Right atrium auricular region (tissue), 2 donors: Measurements from ENCODE around the gene ADARB1. TPM values are rescaled to one million over a fixed set of nuclear protein-coding genes. Genes with fewer than 3 reads are reported as not detected.

Experiments
- DNase-seq: peaks from one replicate; pipeline ENCODE4 v3.0.0-alpha.2; 2019; ENCODE audit warnings: low spot score
- H3K27ac ChIP-seq, 2 donors: fragments of 200-600 bp; sonication (generic); 1 replicate in 1 of 2; 2 replicates in 1 of 2; pipeline ENCODE4 v1.5.1; 2016 to 2019
- H3K27me3 ChIP-seq, 2 donors: fragments of 200-600 bp; sonication (generic); one replicate each; pipeline versions ENCODE4 v1.5.1 to v1.6.0; 2017 to 2019
- H3K36me3 ChIP-seq: fragments of 200-600 bp; sonication (generic); one replicate; pipeline ENCODE4 v1.5.1; 2016
- H3K4me1 ChIP-seq, 2 donors: fragments of 200-600 bp; sonication (generic); one replicate each; pipeline versions ENCODE4 v1.5.1 to v1.6.0; 2017 to 2019
- H3K4me3 ChIP-seq, 2 donors: fragments of 200-600 bp; sonication (generic); 1 replicate in 1 of 2; 2 replicates in 1 of 2; pipeline ENCODE4 v1.5.1; 2017 to 2019; ENCODE audit warnings: mild to moderate bottlenecking in 1 of 2, moderate library complexity in 1 of 2
- H3K9me3 ChIP-seq, 2 donors: fragments of 200-600 bp; sonication (generic); one replicate each; pipeline ENCODE4 v1.5.1; 2019
- CTCF ChIP-seq, 2 donors: fragments of 200-600 bp; sonication (generic); IDR thresholded peaks; one replicate each; pipeline ENCODE4 v1.5.1; 2019; ENCODE audit warnings: antibody characterized with exemption in 2 of 2
- total RNA-seq, 2 donors: library from RNA; depleted of rRNA; stranded (reverse); fragments of >200 nt; gene quantifications; one replicate each; pipeline ENCODE4 v1.1.0, GENCODE V29; 2016

The ADARB1 gene
- total RNA-seq, 2 donors from 2014 or later, result 7.5 to 10.5 TPM

GRCh38 chr21:45120975-45121374 is 46.6 kb downstream of the ADARB1 start:
- TF ChIP-seq CTCF (IDR thresholded peaks at IDR 0.05), result no peak
- H3K27me3 ChIP-seq, result no peaks in the 10 kb centered on the region
- no peaks in the 10 kb centered on the region for H3K36me3 ChIP-seq
- no peak overlapping the region for H3K27ac ChIP-seq
- DNase-seq, result no peak
- H3K4me1 ChIP-seq, result peaks cover 0 to 15% of the 10 kb centered on the region in 2 donors
- H3K4me3 ChIP-seq, result no peak overlapping the region
- no peaks in the 10 kb centered on the region for H3K9me3 ChIP-seq

- Histone ChIP-seq H3K9me3 (no peaks in the 10 kb centered on the region), H3K27ac (no peak overlapping the region), H3K27me3 (no peaks in the 10 kb centered on the region), H3K36me3 (no peaks in the 10 kb centered on the region), H3K4me1 (peaks cover 0 to 23% of the 10 kb centered on the region in 2 donors), H3K4me3 (no peak overlapping the region)
- TF ChIP-seq CTCF (IDR thresholded peaks at IDR 0.05), result no peak
- no peak for DNase-seq
Observed at GRCh38 chr21:45122030-45122429, 47.6 kb downstream of the ADARB1 start.

- Histone ChIP-seq H3K36me3 (no peaks in the 10 kb centered on the region), H3K27ac (no peak overlapping the region), H3K9me3 (no peaks in the 10 kb centered on the region), H3K4me3 (no peak overlapping the region), H3K27me3 (no peaks in the 10 kb centered on the region), H3K4me1 (peaks cover 0 to 28% of the 10 kb centered on the region in 2 donors)
- TF ChIP-seq CTCF (IDR thresholded peaks at IDR 0.05), result no peak
- DNase-seq, result no peak
Observed at GRCh38 chr21:45122432-45123132, 48.2 kb downstream of the ADARB1 start.

GRCh38 chr21:45123440-45123839 is 49.1 kb downstream of the ADARB1 start:
- H3K27ac ChIP-seq, result no peak overlapping the region
- TF ChIP-seq CTCF (IDR thresholded peaks at IDR 0.05), result no peak

GRCh38 chr21:45124596-45124995 is 50.2 kb downstream of the ADARB1 start:
- peaks cover 0 to 46% of the 10 kb centered on the region in 2 donors for H3K4me1 ChIP-seq
- H3K27ac ChIP-seq, result no peak overlapping the region
- DNase-seq, result no peak
- H3K27me3 ChIP-seq, result no peaks in the 10 kb centered on the region
- no peaks in the 10 kb centered on the region for H3K9me3 ChIP-seq
- TF ChIP-seq CTCF (IDR thresholded peaks at IDR 0.05), result no peak
- H3K36me3 ChIP-seq, result no peaks in the 10 kb centered on the region
- no peak overlapping the region for H3K4me3 ChIP-seq

More at GRCh38 chr21:45123440-45123839, 49.1 kb downstream of the ADARB1 start:
- Histone ChIP-seq H3K36me3 (no peaks in the 10 kb centered on the region), H3K4me3 (no peak overlapping the region), H3K27me3 (no peaks in the 10 kb centered on the region), H3K9me3 (no peaks in the 10 kb centered on the region), H3K4me1 (peaks cover 0 to 36% of the 10 kb centered on the region in 2 donors)
- DNase-seq, result no peak

GRCh38 chr21:45125357-45125756 is 51.0 kb downstream of the ADARB1 start:
- Histone ChIP-seq H3K9me3 (no peaks in the 10 kb centered on the region), H3K4me3 (no peak overlapping the region), H3K27me3 (no peaks in the 10 kb centered on the region), H3K36me3 (no peaks in the 10 kb centered on the region), H3K4me1 (peaks cover 0 to 54% of the 10 kb centered on the region in 2 donors), H3K27ac (peak overlapping the region in 1 of 2 donors; percentile 1)
- TF ChIP-seq CTCF (IDR thresholded peaks at IDR 0.05), result peak in 1 of 2 donors; percentile 11
- no peak for DNase-seq
